HG02623 (cell line): ENCODE measurements around the gene DHCR7.
A peak's percentile ranks its signal among the peaks of the same experiment; 100 is the strongest.

ENCODE experiments used
- ATAC-seq: cut with Tn5 transposase; IDR thresholded peaks from one replicate; pipeline ENCODE4 v1.9.1; 2021; ENCODE audit warnings: moderate library complexity; ENCODE audit not compliant: unreplicated experiment

DHCR7 gene

GRCh38 chr11:71420455-71421241 lies 27.5 kb downstream of the DHCR7 start:
- ATAC-seq: no peak

- ATAC-seq: peak; percentile 80
Measured at GRCh38 chr11:71418643-71419042, 29.6 kb downstream of the DHCR7 start.

- ATAC-seq: no peak
Measured at GRCh38 chr11:71414645-71415044, 33.5 kb downstream of the DHCR7 start.

- ATAC-seq: no peak
Measured at GRCh38 chr11:71410363-71410966, 37.7 kb downstream of the DHCR7 start.

GRCh38 chr11:71408826-71409225 lies 39.4 kb downstream of the DHCR7 start:
- no peak for ATAC-seq

GRCh38 chr11:71407356-71407755 lies 40.8 kb downstream of the DHCR7 start:
- no peak for ATAC-seq

- no peak for ATAC-seq
Measured at GRCh38 chr11:71406681-71407080, 41.5 kb downstream of the DHCR7 start.

- no peak for ATAC-seq
Measured at GRCh38 chr11:71404209-71404608, 44.0 kb downstream of the DHCR7 start.

- no peak for ATAC-seq
Measured at GRCh38 chr11:71402878-71403277, 45.3 kb downstream of the DHCR7 start.

- no peak for ATAC-seq
Measured at GRCh38 chr11:71400216-71400615, 48.0 kb downstream of the DHCR7 start.

GRCh38 chr11:71399341-71399740 lies 48.9 kb downstream of the DHCR7 start:
- no peak for ATAC-seq

- no peak for ATAC-seq
Measured at GRCh38 chr11:71397961-71398360, 50.2 kb downstream of the DHCR7 start.

GRCh38 chr11:71397331-71397860 lies 50.8 kb downstream of the DHCR7 start:
- no peak for ATAC-seq

- ATAC-seq: no peak
Measured at GRCh38 chr11:71396548-71397123, 51.6 kb downstream of the DHCR7 start.

- ATAC-seq: no peak
Measured at GRCh38 chr11:71395774-71396173, 52.4 kb downstream of the DHCR7 start.

GRCh38 chr11:71395263-71395560 lies 53.0 kb downstream of the DHCR7 start:
- ATAC-seq: no peak

GRCh38 chr11:71393283-71393682 lies 54.9 kb downstream of the DHCR7 start:
- no peak for ATAC-seq

- ATAC-seq: no peak
Measured at GRCh38 chr11:71391796-71392195, 56.4 kb downstream of the DHCR7 start.

- no peak for ATAC-seq
Measured at GRCh38 chr11:71391352-71391751, 56.8 kb downstream of the DHCR7 start.

GRCh38 chr11:71388637-71389235 lies 59.5 kb downstream of the DHCR7 start:
- ATAC-seq: no peak

- no peak for ATAC-seq
Measured at GRCh38 chr11:71387784-71388636, 60.2 kb downstream of the DHCR7 start.
